Measurements from ENCODE around the gene SLC49A4. TPM values are rescaled to one million over a fixed set of nuclear protein-coding genes. Genes with fewer than 3 reads are reported as not detected.

The SLC49A4 gene
- total and polyA plus RNA-seq, 4 donors = 14.1 to 23.0 (median 21.2) TPM

- H3K4me3 ChIP-seq (ENCODE audit: low read depth, low read length) = no peak overlapping the region
- H3K36me3 ChIP-seq (ENCODE audit: control insufficient read depth, insufficient read depth, low read length) = peaks cover 2% of the 10 kb centered on the region
- no peaks in the 10 kb centered on the region for H3K27me3 ChIP-seq (ENCODE audit: control insufficient read depth, insufficient read depth, low read length)
- no peak for DNase-seq (ENCODE audit: low read depth in 4 of 6, low spot score in 6 of 6)
- H3K9me3 ChIP-seq (ENCODE audit: control insufficient read depth, insufficient read depth, low read length) = no peaks in the 10 kb centered on the region
- H3K4me1 ChIP-seq (ENCODE audit: control insufficient read depth, insufficient read depth, low read length) = no peaks in the 10 kb centered on the region
- H3K27ac ChIP-seq (ENCODE audit: low read depth, low read length) = no peak overlapping the region
- WGBS (ENCODE audit: insufficient coverage) = 100% methylated on average over 3 of the region's 3 CpGs
Measured at GRCh38 chr3:122766430-122766829, 28.4 kb upstream of the SLC49A4 start.

GRCh38 chr3:122767540-122768372, 27.1 kb upstream of the SLC49A4 start:
- no CpG with 5 or more reads among the region's 3 CpGs for WGBS (ENCODE audit: insufficient coverage)
- Histone ChIP-seq H3K4me1 (ENCODE audit: control insufficient read depth, insufficient read depth, low read length) (no peaks in the 10 kb centered on the region), H3K27ac (ENCODE audit: low read depth, low read length) (no peak overlapping the region), H3K27me3 (ENCODE audit: control insufficient read depth, insufficient read depth, low read length) (no peaks in the 10 kb centered on the region), H3K9me3 (ENCODE audit: control insufficient read depth, insufficient read depth, low read length) (no peaks in the 10 kb centered on the region), H3K4me3 (ENCODE audit: low read depth, low read length) (no peak overlapping the region), H3K36me3 (ENCODE audit: control insufficient read depth, insufficient read depth, low read length) (peaks cover 2% of the 10 kb centered on the region)
- DNase-seq (ENCODE audit: low read depth in 4 of 6, low spot score in 6 of 6) = no peak

- Histone ChIP-seq H3K4me1 (ENCODE audit: control insufficient read depth, insufficient read depth, low read length) (no peaks in the 10 kb centered on the region), H3K36me3 (ENCODE audit: control insufficient read depth, insufficient read depth, low read length) (peaks cover 2% of the 10 kb centered on the region), H3K4me3 (ENCODE audit: low read depth, low read length) (no peak overlapping the region), H3K27ac (ENCODE audit: low read depth, low read length) (no peak overlapping the region), H3K27me3 (ENCODE audit: control insufficient read depth, insufficient read depth, low read length) (no peaks in the 10 kb centered on the region), H3K9me3 (ENCODE audit: control insufficient read depth, insufficient read depth, low read length) (no peaks in the 10 kb centered on the region)
- WGBS (ENCODE audit: insufficient coverage) = no CpG with 5 or more reads among the region's 5 CpGs
- DNase-seq (ENCODE audit: low read depth in 4 of 6, low spot score in 6 of 6) = peak in 1 of 6 donors; percentile 16
Measured at GRCh38 chr3:122770521-122771202, 24.2 kb upstream of the SLC49A4 start.

- no peak overlapping the region for H3K27ac ChIP-seq (ENCODE audit: low read depth, low read length)
- no peaks in the 10 kb centered on the region for H3K4me1 ChIP-seq (ENCODE audit: control insufficient read depth, insufficient read depth, low read length)
- no peak for DNase-seq (ENCODE audit: low read depth in 4 of 6, low spot score in 6 of 6)
- H3K9me3 ChIP-seq (ENCODE audit: control insufficient read depth, insufficient read depth, low read length) = no peaks in the 10 kb centered on the region
- WGBS (ENCODE audit: insufficient coverage) = no CpG with 5 or more reads among the region's 1 CpG
- no peak overlapping the region for H3K4me3 ChIP-seq (ENCODE audit: low read depth, low read length)
- peaks cover 2% of the 10 kb centered on the region for H3K36me3 ChIP-seq (ENCODE audit: control insufficient read depth, insufficient read depth, low read length)
- no peaks in the 10 kb centered on the region for H3K27me3 ChIP-seq (ENCODE audit: control insufficient read depth, insufficient read depth, low read length)
Measured at GRCh38 chr3:122772827-122773226, 22.0 kb upstream of the SLC49A4 start.

- WGBS (ENCODE audit: insufficient coverage) = no CpG with 5 or more reads among the region's 3 CpGs
- Histone ChIP-seq H3K9me3 (ENCODE audit: control insufficient read depth, insufficient read depth, low read length) (no peaks in the 10 kb centered on the region), H3K4me3 (ENCODE audit: low read depth, low read length) (no peak overlapping the region), H3K36me3 (ENCODE audit: control insufficient read depth, insufficient read depth, low read length) (peaks cover 2% of the 10 kb centered on the region), H3K4me1 (ENCODE audit: control insufficient read depth, insufficient read depth, low read length) (no peaks in the 10 kb centered on the region), H3K27ac (ENCODE audit: low read depth, low read length) (no peak overlapping the region), H3K27me3 (ENCODE audit: control insufficient read depth, insufficient read depth, low read length) (no peaks in the 10 kb centered on the region)
- no peak for DNase-seq (ENCODE audit: low read depth in 4 of 6, low spot score in 6 of 6)
Measured at GRCh38 chr3:122773944-122774509, 20.8 kb upstream of the SLC49A4 start.

GRCh38 chr3:122774564-122774963, 20.3 kb upstream of the SLC49A4 start:
- Histone ChIP-seq H3K4me3 (ENCODE audit: low read depth, low read length) (no peak overlapping the region), H3K36me3 (ENCODE audit: control insufficient read depth, insufficient read depth, low read length) (peaks cover 2% of the 10 kb centered on the region), H3K27ac (ENCODE audit: low read depth, low read length) (no peak overlapping the region), H3K4me1 (ENCODE audit: control insufficient read depth, insufficient read depth, low read length) (no peaks in the 10 kb centered on the region), H3K9me3 (ENCODE audit: control insufficient read depth, insufficient read depth, low read length) (no peaks in the 10 kb centered on the region), H3K27me3 (ENCODE audit: control insufficient read depth, insufficient read depth, low read length) (no peaks in the 10 kb centered on the region)
- no peak for DNase-seq (ENCODE audit: low read depth in 4 of 6, low spot score in 6 of 6)
- no CpG with 5 or more reads among the region's 3 CpGs for WGBS (ENCODE audit: insufficient coverage)

GRCh38 chr3:122776675-122777468, 18.0 kb upstream of the SLC49A4 start:
- DNase-seq (ENCODE audit: low read depth in 4 of 6, low spot score in 6 of 6) = no peak
- no peak overlapping the region for H3K27ac ChIP-seq (ENCODE audit: low read depth, low read length)
- no CpG with 5 or more reads among the region's 5 CpGs for WGBS (ENCODE audit: insufficient coverage)
- H3K9me3 ChIP-seq (ENCODE audit: control insufficient read depth, insufficient read depth, low read length) = no peaks in the 10 kb centered on the region
- no peaks in the 10 kb centered on the region for H3K27me3 ChIP-seq (ENCODE audit: control insufficient read depth, insufficient read depth, low read length)
- no peaks in the 10 kb centered on the region for H3K36me3 ChIP-seq (ENCODE audit: control insufficient read depth, insufficient read depth, low read length)
- H3K4me3 ChIP-seq (ENCODE audit: low read depth, low read length) = no peak overlapping the region
- H3K4me1 ChIP-seq (ENCODE audit: control insufficient read depth, insufficient read depth, low read length) = no peaks in the 10 kb centered on the region

GRCh38 chr3:122777563-122777962, 17.3 kb upstream of the SLC49A4 start:
- H3K9me3 ChIP-seq (ENCODE audit: control insufficient read depth, insufficient read depth, low read length) = no peaks in the 10 kb centered on the region
- no peak overlapping the region for H3K27ac ChIP-seq (ENCODE audit: low read depth, low read length)
- H3K27me3 ChIP-seq (ENCODE audit: control insufficient read depth, insufficient read depth, low read length) = no peaks in the 10 kb centered on the region
- DNase-seq (ENCODE audit: low read depth in 4 of 6, low spot score in 6 of 6) = no peak
- H3K4me3 ChIP-seq (ENCODE audit: low read depth, low read length) = no peak overlapping the region
- no peaks in the 10 kb centered on the region for H3K4me1 ChIP-seq (ENCODE audit: control insufficient read depth, insufficient read depth, low read length)
- WGBS (ENCODE audit: insufficient coverage) = no CpG with 5 or more reads among the region's 3 CpGs
- no peaks in the 10 kb centered on the region for H3K36me3 ChIP-seq (ENCODE audit: control insufficient read depth, insufficient read depth, low read length)

- no peaks in the 10 kb centered on the region for H3K27me3 ChIP-seq (ENCODE audit: control insufficient read depth, insufficient read depth, low read length)
- H3K9me3 ChIP-seq (ENCODE audit: control insufficient read depth, insufficient read depth, low read length) = no peaks in the 10 kb centered on the region
- H3K27ac ChIP-seq (ENCODE audit: low read depth, low read length) = no peak overlapping the region
- H3K4me3 ChIP-seq (ENCODE audit: low read depth, low read length) = no peak overlapping the region
- DNase-seq (ENCODE audit: low read depth in 4 of 6, low spot score in 6 of 6) = no peak
- H3K36me3 ChIP-seq (ENCODE audit: control insufficient read depth, insufficient read depth, low read length) = no peaks in the 10 kb centered on the region
- no peaks in the 10 kb centered on the region for H3K4me1 ChIP-seq (ENCODE audit: control insufficient read depth, insufficient read depth, low read length)
- no CpG with 5 or more reads among the region's 1 CpG for WGBS (ENCODE audit: insufficient coverage)
Measured at GRCh38 chr3:122782804-122783203, 12.1 kb upstream of the SLC49A4 start.
